Thoracic aorta (tissue), 2 donors: Measurements from ENCODE around the gene WDR62. TPM values are rescaled to one million over a fixed set of nuclear protein-coding genes. Genes with fewer than 3 reads are reported as not detected.

Source experiments
- ATAC-seq: fragments of 150-250 bp; one replicate; pipeline ENCODE4 v1.8.0; 2017; ENCODE audit warnings: low read depth; ENCODE audit not compliant: insufficient number of reproducible peaks, low FRiP score
- DNase-seq: peaks from one replicate; pipeline ENCODE4 v3.0.0-alpha.2; 2020; ENCODE audit warnings: low spot score
- H3K27ac ChIP-seq, 2 donors: fragments of 200-600 bp; sonication (generic); 1 replicate in 1 of 2; 2 replicates in 1 of 2; pipeline ENCODE4 v1.5.1; 2016; ENCODE audit warnings: mild to moderate bottlenecking in 2 of 2, moderate library complexity in 2 of 2
- H3K27me3 ChIP-seq: fragments of 200-600 bp; sonication (generic); replicated peaks from 2 replicates; pipeline ENCODE4 v1.6.0; 2016; ENCODE audit warnings: mild to moderate bottlenecking; ENCODE audit not compliant: insufficient read depth
- H3K36me3 ChIP-seq: fragments of 200-600 bp; sonication (generic); one replicate; pipeline ENCODE4 v1.5.1; 2016
- H3K4me1 ChIP-seq, 2 donors: fragments of 200-600 bp; sonication (generic); 1 replicate in 1 of 2; 2 replicates in 1 of 2; pipeline versions ENCODE4 v1.5.1 to v1.6.0; 2016; ENCODE audit warnings: low read depth in 2 of 2, mild to moderate bottlenecking in 1 of 2; ENCODE audit not compliant: control insufficient read depth in 1 of 2
- H3K4me3 ChIP-seq: fragments of 200-600 bp; sonication (generic); 2 replicates; pipeline ENCODE4 v1.5.1; 2016; ENCODE audit warnings: mild to moderate bottlenecking
- H3K9me3 ChIP-seq: fragments of 200-600 bp; sonication (generic); 2 replicates; pipeline ENCODE4 v1.5.1; 2016
- total RNA-seq, 2 donors: library from RNA; depleted of rRNA; stranded (reverse); fragments of >200 nt; gene quantifications; one replicate each; pipeline versions ENCODE4 v1.1.0 to v1.2.3, GENCODE V29; 2016
- TF ChIP-seq, protein P1 (sequence below): fragments of 200-600 bp; sonication (generic); IDR thresholded peaks from one replicate; pipeline ENCODE4 v1.5.1; 2019; ENCODE audit warnings: antibody characterized with exemption

WDR62 gene
- total RNA-seq, 2 donors from 2014 or later, result 0.99 to 1.2 TPM

DNA sequence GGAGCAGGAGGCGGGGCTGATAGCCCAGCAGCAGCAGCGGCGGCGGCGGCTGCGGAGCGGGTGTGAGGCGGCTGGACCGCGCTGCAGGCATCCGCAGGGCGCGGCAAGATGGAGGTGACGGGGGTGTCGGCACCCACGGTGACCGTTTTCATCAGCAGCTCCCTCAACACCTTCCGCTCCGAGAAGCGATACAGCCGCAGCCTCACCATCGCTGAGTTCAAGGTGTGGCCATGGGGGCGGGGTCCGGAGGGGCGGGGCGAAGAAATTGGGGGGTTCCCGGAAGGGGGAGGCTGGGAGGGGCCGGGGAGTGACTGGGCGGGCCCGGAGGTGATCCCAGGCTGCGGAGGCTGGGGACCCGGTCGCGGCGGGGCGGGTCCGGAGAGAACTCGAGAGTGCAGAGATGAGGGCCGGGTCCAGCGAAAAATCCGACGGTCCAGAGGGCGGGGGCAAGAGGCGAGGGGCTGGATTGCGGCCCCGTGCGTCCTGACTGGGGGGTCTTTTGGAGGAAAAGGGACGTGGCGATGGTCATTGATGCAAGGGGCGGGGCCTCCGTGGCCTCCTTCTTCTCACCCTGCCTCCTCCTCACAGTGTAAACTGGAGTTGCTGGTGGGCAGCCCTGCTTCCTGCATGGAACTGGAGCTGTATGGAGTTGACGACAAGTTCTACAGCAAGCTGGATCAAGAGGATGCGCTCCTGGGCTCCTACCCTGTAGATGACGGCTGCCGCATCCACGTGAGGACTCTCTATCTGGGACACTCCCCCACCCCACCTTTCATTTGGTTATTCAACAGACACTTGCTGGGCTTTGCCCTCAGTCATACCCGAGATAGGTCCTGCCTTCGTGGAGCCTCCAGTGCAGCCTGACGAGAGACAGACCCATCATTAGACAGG lies 61.0 kb downstream of the WDR62 start, which contains the start of gene TBCB:
TBCB (plus strand) TSS at position 16 of the 891 bp plus-strand sequence; CDS start at position 109, 93 bp downstream.
- Histone ChIP-seq H3K27ac (peak within 1 kb of the TSS; percentile 68 to 86), H3K36me3 (peaks cover 14% of the 10 kb centered on the region), H3K4me1 (peaks cover 18 to 30% of the 10 kb centered on the region in 2 donors), H3K27me3 (no peaks in the 10 kb centered on the region), H3K9me3 (no peaks in the 10 kb centered on the region), H3K4me3 (peak within 1 kb of the TSS; percentile 92)
- TF ChIP-seq, protein P1, sequence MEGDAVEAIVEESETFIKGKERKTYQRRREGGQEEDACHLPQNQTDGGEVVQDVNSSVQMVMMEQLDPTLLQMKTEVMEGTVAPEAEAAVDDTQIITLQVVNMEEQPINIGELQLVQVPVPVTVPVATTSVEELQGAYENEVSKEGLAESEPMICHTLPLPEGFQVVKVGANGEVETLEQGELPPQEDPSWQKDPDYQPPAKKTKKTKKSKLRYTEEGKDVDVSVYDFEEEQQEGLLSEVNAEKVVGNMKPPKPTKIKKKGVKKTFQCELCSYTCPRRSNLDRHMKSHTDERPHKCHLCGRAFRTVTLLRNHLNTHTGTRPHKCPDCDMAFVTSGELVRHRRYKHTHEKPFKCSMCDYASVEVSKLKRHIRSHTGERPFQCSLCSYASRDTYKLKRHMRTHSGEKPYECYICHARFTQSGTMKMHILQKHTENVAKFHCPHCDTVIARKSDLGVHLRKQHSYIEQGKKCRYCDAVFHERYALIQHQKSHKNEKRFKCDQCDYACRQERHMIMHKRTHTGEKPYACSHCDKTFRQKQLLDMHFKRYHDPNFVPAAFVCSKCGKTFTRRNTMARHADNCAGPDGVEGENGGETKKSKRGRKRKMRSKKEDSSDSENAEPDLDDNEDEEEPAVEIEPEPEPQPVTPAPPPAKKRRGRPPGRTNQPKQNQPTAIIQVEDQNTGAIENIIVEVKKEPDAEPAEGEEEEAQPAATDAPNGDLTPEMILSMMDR, result no peak
- ATAC-seq (peak; percentile 4), DNase-seq (peak; percentile 42)

DNA sequence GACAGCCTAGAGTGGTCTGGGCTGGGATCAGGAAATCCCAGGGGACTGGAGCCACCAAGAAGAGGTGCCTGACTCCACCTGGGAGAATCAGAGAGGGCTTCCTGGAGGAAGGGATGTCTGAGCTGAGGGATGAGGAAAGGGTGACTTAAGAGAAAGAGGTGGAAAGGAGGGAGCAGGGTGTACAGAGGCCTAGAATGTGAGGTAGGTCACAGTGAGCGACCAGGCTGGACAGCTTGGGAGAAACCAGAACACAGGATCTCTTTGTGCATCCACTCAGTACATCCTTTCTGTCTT lies 61.6 kb downstream of the WDR62 start:
- H3K9me3 ChIP-seq, result no peaks in the 10 kb centered on the region
- H3K4me3 ChIP-seq, result peak overlapping the region; percentile 92
- peaks cover 14% of the 10 kb centered on the region for H3K36me3 ChIP-seq
- no peak for ATAC-seq
- TF ChIP-seq, protein P1, result no peak
- peak overlapping the region; percentile 68 to 86 for H3K27ac ChIP-seq
- H3K27me3 ChIP-seq, result no peaks in the 10 kb centered on the region
- DNase-seq, result no peak
- H3K4me1 ChIP-seq, result peaks cover 18 to 30% of the 10 kb centered on the region in 2 donors

DNA sequence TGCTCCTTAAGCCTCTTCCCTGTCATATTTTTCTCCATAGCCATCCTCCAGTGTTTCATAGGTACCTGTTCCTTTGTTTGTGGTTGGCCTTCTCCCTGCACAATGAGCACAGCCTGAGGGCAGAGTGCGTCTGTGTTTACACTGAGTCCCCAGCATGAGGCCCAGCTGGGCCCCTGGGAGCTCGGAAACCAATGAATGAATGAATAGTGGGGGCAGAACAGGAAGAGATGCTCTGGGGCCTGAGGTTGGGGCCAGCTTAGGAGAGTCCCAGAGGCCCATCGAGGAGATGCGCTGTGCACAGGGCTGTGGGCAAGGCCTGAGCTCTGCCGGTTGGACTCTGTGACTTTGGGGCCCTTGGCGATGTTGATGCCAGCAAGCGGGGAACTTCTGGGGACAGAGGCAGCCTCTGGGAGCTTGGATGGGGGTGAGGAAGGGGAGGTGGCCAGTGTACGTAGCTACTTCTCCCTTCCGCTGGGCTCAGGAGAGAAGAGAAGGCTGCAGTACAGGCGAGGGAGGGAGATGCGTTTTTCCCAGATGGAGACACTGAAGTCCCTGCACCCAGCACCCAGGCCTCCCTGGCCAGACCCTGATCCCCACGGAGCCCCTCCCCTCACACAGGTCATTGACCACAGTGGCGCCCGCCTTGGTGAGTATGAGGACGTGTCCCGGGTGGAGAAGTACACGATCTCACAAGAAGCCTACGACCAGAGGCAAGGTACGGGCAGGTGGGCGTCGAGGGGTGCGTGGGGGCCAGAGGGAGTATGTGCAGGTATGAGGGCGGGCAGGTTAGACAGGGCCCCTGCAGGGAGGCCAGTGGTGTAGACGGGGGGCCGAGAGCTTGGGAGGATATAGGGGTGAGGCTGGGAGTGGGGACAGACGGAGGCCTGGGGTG lies 65.6 kb downstream of the WDR62 start:
- ATAC-seq (no peak), DNase-seq (no peak)
- Histone ChIP-seq H3K9me3 (no peaks in the 10 kb centered on the region), H3K4me1 (peaks cover 8 to 16% of the 10 kb centered on the region in 2 donors), H3K36me3 (peaks cover 37% of the 10 kb centered on the region), H3K27ac (no peak overlapping the region), H3K27me3 (no peaks in the 10 kb centered on the region), H3K4me3 (no peak overlapping the region)
- TF ChIP-seq, protein P1, result no peak

DNA sequence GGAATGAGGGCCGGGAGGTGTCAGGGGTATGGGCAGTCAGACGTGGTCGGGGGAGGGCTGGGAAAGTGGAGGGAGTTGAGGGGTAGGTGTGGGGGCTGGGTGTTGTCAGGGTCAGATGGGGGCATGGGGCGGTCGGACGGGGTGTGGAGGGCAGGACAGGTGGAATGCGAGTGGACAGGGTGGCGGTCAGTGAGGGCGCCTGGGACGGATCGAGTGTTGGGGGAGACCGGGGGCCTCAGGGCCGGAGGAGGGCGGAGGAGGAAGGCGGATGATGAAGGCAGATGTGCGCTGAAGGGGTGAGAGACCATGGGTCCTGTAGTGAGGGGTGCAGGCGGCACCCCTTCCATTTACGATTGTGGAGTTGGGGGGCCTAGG lies 66.3 kb downstream of the WDR62 start:
- Histone ChIP-seq H3K4me3 (no peak overlapping the region), H3K9me3 (no peaks in the 10 kb centered on the region), H3K4me1 (peaks cover 8 to 15% of the 10 kb centered on the region in 2 donors), H3K36me3 (peaks cover 39% of the 10 kb centered on the region), H3K27me3 (no peaks in the 10 kb centered on the region), H3K27ac (no peak overlapping the region)
- ATAC-seq, result no peak
- TF ChIP-seq, protein P1, result no peak
- DNase-seq, result no peak
